Measurements from ENCODE around the gene PRRT1B. TPM values are rescaled to one million over a fixed set of nuclear protein-coding genes. Genes with fewer than 3 reads are reported as not detected.

Gene PRRT1B
- total RNA-seq, 1 donor from 2014 or later: not detected

- peaks cover 4% of the 10 kb centered on the region for H3K4me1 Mint-ChIP-seq (ENCODE audit: low read depth)
- H3K4me3 Mint-ChIP-seq: no peak overlapping the region
- H3K27me3 Mint-ChIP-seq (ENCODE audit: insufficient read depth): no peaks in the 10 kb centered on the region
- no peak for DNase-seq (ENCODE audit: low spot score)
- peak overlapping the region; percentile 65 for H3K27ac Mint-ChIP-seq
- H3K36me3 Mint-ChIP-seq (ENCODE audit: low read depth): peaks cover 45% of the 10 kb centered on the region
- intact Hi-C loops (cut with micrococcal nuclease): no loop called here
- no peaks in the 10 kb centered on the region for H3K9me3 Mint-ChIP-seq
These were observed 60.7 kb downstream of the PRRT1B start for GRCh38 chr9:131605770-131606590.

DNA sequence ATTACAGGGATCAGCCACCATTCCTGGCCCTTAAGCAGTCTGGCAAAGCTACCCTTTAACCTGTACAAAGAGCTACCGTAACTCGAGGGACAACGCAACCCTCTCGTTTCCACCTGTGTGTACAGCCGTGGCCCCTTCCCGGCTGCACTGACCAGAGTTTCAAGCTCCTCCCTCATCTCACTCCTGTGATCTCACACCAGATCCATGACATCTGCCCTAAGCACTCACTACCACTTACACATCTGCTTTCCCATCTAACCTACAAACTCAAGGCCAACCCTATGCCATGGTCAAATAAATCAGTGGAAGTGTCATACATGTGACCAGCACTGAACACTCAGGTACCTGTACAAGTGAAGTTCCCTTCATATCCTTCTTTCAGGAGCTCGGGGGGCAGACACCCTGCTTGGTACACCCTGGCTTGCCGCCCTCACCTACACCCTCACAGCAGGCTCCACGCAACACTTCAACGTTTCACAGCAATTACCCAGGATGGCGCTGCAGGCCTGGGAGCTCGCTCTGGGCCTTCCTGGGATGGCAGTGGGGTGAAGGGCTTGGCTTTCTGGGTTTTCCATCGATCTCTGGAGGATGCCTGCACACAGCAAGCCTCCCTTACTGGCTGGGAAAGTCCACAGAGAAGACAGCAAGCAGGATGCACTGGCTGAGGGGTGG lies 61.7 kb downstream of the PRRT1B start:
- Mint-ChIP-seq H3K27ac (peak overlapping the region; percentile 35), H3K4me3 (no peak overlapping the region), H3K27me3 (ENCODE audit: insufficient read depth) (no peaks in the 10 kb centered on the region), H3K4me1 (ENCODE audit: low read depth) (peaks cover 4% of the 10 kb centered on the region), H3K36me3 (ENCODE audit: low read depth) (peaks cover 41% of the 10 kb centered on the region), H3K9me3 (no peaks in the 10 kb centered on the region)
- intact Hi-C loops (cut with micrococcal nuclease): no loop called here
- no peak for DNase-seq (ENCODE audit: low spot score)

DNA sequence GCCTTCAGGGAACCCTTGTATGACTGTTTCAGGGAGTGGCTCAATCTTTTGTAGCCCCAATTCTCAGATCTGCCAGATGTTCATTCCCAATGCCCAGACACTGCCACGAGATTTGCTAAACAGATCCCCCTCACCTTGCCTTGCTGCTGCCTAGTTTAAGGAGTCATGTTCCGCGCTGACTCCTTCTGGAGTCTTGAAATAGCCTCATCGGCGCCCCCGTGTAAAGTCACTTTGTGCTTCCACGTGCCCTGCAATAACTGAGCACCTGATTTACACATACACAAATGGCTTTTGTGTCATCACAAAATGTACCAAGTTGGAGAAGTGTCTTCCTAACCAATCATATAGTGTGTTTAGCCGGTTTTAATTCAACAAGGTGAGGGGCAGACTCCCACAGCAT lies 62.3 kb downstream of the PRRT1B start:
- H3K4me3 Mint-ChIP-seq: no peak overlapping the region
- H3K4me1 Mint-ChIP-seq (ENCODE audit: low read depth): peaks cover 4% of the 10 kb centered on the region
- H3K27me3 Mint-ChIP-seq (ENCODE audit: insufficient read depth): no peaks in the 10 kb centered on the region
- H3K36me3 Mint-ChIP-seq (ENCODE audit: low read depth): peaks cover 39% of the 10 kb centered on the region
- H3K27ac Mint-ChIP-seq: no peak overlapping the region
- intact Hi-C loops (cut with micrococcal nuclease): no loop called here
- H3K9me3 Mint-ChIP-seq: no peaks in the 10 kb centered on the region
- DNase-seq (ENCODE audit: low spot score): no peak

DNA sequence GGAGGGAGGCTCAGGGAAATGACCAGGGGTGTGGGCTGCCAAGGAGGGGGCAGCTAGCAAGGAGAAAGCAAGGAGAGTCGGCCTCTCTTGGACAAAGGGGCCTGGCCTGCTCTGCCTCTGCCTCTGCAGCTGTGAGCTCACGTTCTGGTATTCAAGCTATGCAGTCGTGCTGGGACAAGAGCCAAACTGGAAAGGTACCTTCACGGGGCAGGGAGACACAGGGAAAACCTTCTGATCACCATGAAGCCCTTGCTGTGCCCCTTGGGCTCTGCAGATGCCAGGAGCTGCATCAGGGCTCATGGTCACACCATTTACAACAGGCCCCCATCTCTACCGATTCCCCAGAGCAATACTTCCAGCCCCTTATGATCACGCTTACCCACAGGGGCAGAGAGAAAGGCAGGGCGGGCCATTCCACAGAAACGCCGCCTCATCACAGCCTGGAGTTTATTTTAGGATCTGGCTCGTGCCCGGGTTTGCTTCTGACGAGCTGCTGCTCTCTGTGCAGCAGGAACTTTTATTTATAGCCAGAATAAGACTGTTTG lies 63.2 kb downstream of the PRRT1B start:
- H3K9me3 Mint-ChIP-seq: no peaks in the 10 kb centered on the region
- peaks cover 4% of the 10 kb centered on the region for H3K4me1 Mint-ChIP-seq (ENCODE audit: low read depth)
- H3K27me3 Mint-ChIP-seq (ENCODE audit: insufficient read depth): no peaks in the 10 kb centered on the region
- peaks cover 43% of the 10 kb centered on the region for H3K36me3 Mint-ChIP-seq (ENCODE audit: low read depth)
- H3K27ac Mint-ChIP-seq: no peak overlapping the region
- no peak overlapping the region for H3K4me3 Mint-ChIP-seq
- intact Hi-C loops (cut with micrococcal nuclease): no loop called here
- no peak for DNase-seq (ENCODE audit: low spot score)

Other genes with a start within 250 kb of the PRRT1B start
- gene PRRC2B, start 151.4 kb upstream of the PRRT1B start, total RNA-seq: 103 and 108 TPM in 2 replicates
- 39.1 and 39.3 TPM in 2 replicates for gene POMT1, start 42.6 kb upstream of the PRRT1B start, total RNA-seq
- 26.9 and 28.0 TPM in 2 replicates for gene UCK1, start 14.3 kb upstream of the PRRT1B start, total RNA-seq
- gene RAPGEF1, start 194.6 kb downstream of the PRRT1B start, total RNA-seq: 168 and 172 TPM in 2 replicates